Endothelial cell (in vitro differentiated cells): ENCODE data around the gene MCM6. TPM values are rescaled to one million over a fixed set of nuclear protein-coding genes. Genes with fewer than 3 reads are reported as not detected.

Experiments
- DNase-seq: peaks from one replicate; pipeline ENCODE4 v3.0.0; 2021; ENCODE audit warnings: low spot score
- H3K27ac Mint-ChIP-seq: one replicate; pipeline ENCODE4 v1.8.0; 2021; ENCODE audit warnings: mixed read lengths, inconsistent platforms; ENCODE audit not compliant: unreplicated experiment
- H3K27me3 Mint-ChIP-seq: one replicate; pipeline ENCODE4 v1.8.0; 2021; ENCODE audit warnings: mild to moderate bottlenecking, moderate library complexity, mixed read lengths, inconsistent platforms; ENCODE audit not compliant: unreplicated experiment
- H3K36me3 Mint-ChIP-seq: one replicate; pipeline ENCODE4 v1.8.0; 2021; ENCODE audit warnings: mild to moderate bottlenecking, low read depth, mixed read lengths, inconsistent platforms; ENCODE audit not compliant: unreplicated experiment
- H3K4me1 Mint-ChIP-seq: one replicate; pipeline ENCODE4 v1.8.0; 2021; ENCODE audit warnings: mild to moderate bottlenecking, mixed read lengths, inconsistent platforms; ENCODE audit not compliant: unreplicated experiment
- H3K4me3 Mint-ChIP-seq: one replicate; pipeline ENCODE4 v1.8.0; 2021; ENCODE audit warnings: mild to moderate bottlenecking, mixed read lengths, inconsistent platforms; ENCODE audit not compliant: unreplicated experiment
- H3K9me3 Mint-ChIP-seq: one replicate; pipeline ENCODE4 v1.8.0; 2021; ENCODE audit warnings: mixed read lengths, inconsistent platforms; ENCODE audit not compliant: unreplicated experiment
- CTCF ChIP-seq: fragments of 200-600 bp; sonication (generic); IDR thresholded peaks from one replicate; pipeline ENCODE4 v1.5.0; 2021; ENCODE audit warnings: antibody characterized with exemption; ENCODE audit not compliant: unreplicated experiment
- total RNA-seq: library from RNA; stranded (reverse); fragmentation: NEBNext Ultra II Directional; extraction: Animal tissue kit (Norgen Biotek cat#: 25700); gene quantifications from one replicate; pipeline ENCODE4 v1.2.1, GENCODE V29; 2021; ENCODE audit not compliant: unreplicated experiment

Gene MCM6
- total RNA-seq, 1 donor from 2014 or later = 27.2 TPM

- H3K36me3 Mint-ChIP-seq = peaks cover 13% of the 10 kb centered on the region
- no peak overlapping the region for H3K4me3 Mint-ChIP-seq
- H3K27ac Mint-ChIP-seq = no peak overlapping the region
- no peak for TF ChIP-seq CTCF
- no peaks in the 10 kb centered on the region for H3K27me3 Mint-ChIP-seq
- H3K9me3 Mint-ChIP-seq = no peaks in the 10 kb centered on the region
- no peak for DNase-seq
- no peaks in the 10 kb centered on the region for H3K4me1 Mint-ChIP-seq
Observed at GRCh38 chr2:135909976-135910375, 33.7 kb upstream of the MCM6 start.

- Mint-ChIP-seq H3K27ac (no peak overlapping the region), H3K27me3 (no peaks in the 10 kb centered on the region), H3K9me3 (no peaks in the 10 kb centered on the region), H3K4me1 (no peaks in the 10 kb centered on the region), H3K36me3 (peaks cover 10% of the 10 kb centered on the region), H3K4me3 (no peak overlapping the region)
- no peak for TF ChIP-seq CTCF
- DNase-seq = no peak
Observed at GRCh38 chr2:135905679-135906078, 29.4 kb upstream of the MCM6 start.

GRCh38 chr2:135904341-135904989, 28.2 kb upstream of the MCM6 start:
- DNase-seq = no peak
- no peaks in the 10 kb centered on the region for H3K9me3 Mint-ChIP-seq
- peak overlapping the region; percentile 48 for H3K27ac Mint-ChIP-seq

GRCh38 chr2:135903650-135904049, 27.4 kb upstream of the MCM6 start:
- Mint-ChIP-seq H3K4me3 (no peak overlapping the region), H3K9me3 (no peaks in the 10 kb centered on the region), H3K27me3 (no peaks in the 10 kb centered on the region), H3K36me3 (peaks cover 4% of the 10 kb centered on the region), H3K27ac (no peak overlapping the region), H3K4me1 (no peaks in the 10 kb centered on the region)
- TF ChIP-seq CTCF = no peak
- DNase-seq = no peak

More at GRCh38 chr2:135904341-135904989, 28.2 kb upstream of the MCM6 start:
- no peak for TF ChIP-seq CTCF
- Mint-ChIP-seq H3K4me3 (no peak overlapping the region), H3K27me3 (no peaks in the 10 kb centered on the region), H3K4me1 (no peaks in the 10 kb centered on the region), H3K36me3 (peaks cover 9% of the 10 kb centered on the region)

- no peaks in the 10 kb centered on the region for H3K36me3 Mint-ChIP-seq
- H3K4me3 Mint-ChIP-seq = no peak overlapping the region
Observed at GRCh38 chr2:135899567-135899966, 23.3 kb upstream of the MCM6 start.

More at GRCh38 chr2:135899567-135899966, 23.3 kb upstream of the MCM6 start:
- no peak overlapping the region for H3K27ac Mint-ChIP-seq
- no peaks in the 10 kb centered on the region for H3K27me3 Mint-ChIP-seq
- TF ChIP-seq CTCF = no peak
- no peak for DNase-seq
- H3K4me1 Mint-ChIP-seq = no peaks in the 10 kb centered on the region
- H3K9me3 Mint-ChIP-seq = no peaks in the 10 kb centered on the region
